Measurements from ENCODE around the gene ENDOV.

DNA sequence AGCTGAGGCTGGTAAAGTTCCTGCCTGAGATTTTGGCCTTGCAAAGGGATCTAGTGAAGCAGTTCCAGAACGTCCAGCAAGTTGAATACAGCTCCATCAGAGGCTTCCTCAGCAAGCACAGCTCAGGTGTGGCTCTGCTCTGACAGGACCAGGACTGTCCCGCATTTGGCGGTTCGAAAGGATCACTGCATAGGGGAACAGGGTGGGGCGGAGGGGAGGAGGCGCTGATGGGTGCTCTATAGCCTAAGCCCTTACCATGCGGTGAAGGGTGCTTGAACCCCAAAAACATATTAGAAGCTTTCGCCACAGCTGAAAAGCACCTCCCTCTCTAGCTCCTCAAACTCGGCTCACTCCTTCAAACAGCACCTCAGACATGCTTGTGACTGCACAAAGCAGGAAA is 29.9 kb upstream of the ENDOV start:
- TF ChIP-seq, protein P1, sequence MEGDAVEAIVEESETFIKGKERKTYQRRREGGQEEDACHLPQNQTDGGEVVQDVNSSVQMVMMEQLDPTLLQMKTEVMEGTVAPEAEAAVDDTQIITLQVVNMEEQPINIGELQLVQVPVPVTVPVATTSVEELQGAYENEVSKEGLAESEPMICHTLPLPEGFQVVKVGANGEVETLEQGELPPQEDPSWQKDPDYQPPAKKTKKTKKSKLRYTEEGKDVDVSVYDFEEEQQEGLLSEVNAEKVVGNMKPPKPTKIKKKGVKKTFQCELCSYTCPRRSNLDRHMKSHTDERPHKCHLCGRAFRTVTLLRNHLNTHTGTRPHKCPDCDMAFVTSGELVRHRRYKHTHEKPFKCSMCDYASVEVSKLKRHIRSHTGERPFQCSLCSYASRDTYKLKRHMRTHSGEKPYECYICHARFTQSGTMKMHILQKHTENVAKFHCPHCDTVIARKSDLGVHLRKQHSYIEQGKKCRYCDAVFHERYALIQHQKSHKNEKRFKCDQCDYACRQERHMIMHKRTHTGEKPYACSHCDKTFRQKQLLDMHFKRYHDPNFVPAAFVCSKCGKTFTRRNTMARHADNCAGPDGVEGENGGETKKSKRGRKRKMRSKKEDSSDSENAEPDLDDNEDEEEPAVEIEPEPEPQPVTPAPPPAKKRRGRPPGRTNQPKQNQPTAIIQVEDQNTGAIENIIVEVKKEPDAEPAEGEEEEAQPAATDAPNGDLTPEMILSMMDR (IDR thresholded peaks at IDR 0.05), result no peak
- no peak for TF ChIP-seq POLR2A (IDR thresholded peaks at IDR 0.05)

Data from body of pancreas (tissue), 4 donors.